ENCODE data around the gene ANKRD11. TPM values are rescaled to one million over a fixed set of nuclear protein-coding genes. Genes with fewer than 3 reads are reported as not detected.

Gene ANKRD11
- total RNA-seq, 1 experiment from 2014 or later: 297 TPM

DNA sequence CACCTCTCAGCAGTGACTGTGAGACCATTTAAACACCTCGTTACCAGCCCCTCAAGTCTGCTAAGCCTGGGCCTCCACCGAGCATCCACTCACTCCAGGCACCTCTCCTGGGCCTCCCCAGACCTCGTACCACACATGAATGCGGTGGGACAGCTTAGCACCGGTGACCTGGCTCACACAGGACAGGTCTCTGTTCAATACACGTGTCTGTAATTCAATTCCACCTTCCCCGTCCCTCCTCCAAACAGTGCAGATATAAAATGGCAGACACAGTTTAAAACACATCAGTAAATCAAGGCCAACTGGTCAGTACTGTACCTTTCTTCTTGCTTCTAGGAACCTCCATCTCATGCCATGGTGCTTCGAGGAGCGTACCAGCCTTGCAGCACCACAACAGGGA, 199.0 kb downstream of the ANKRD11 start:
- TF ChIP-seq, protein P1, sequence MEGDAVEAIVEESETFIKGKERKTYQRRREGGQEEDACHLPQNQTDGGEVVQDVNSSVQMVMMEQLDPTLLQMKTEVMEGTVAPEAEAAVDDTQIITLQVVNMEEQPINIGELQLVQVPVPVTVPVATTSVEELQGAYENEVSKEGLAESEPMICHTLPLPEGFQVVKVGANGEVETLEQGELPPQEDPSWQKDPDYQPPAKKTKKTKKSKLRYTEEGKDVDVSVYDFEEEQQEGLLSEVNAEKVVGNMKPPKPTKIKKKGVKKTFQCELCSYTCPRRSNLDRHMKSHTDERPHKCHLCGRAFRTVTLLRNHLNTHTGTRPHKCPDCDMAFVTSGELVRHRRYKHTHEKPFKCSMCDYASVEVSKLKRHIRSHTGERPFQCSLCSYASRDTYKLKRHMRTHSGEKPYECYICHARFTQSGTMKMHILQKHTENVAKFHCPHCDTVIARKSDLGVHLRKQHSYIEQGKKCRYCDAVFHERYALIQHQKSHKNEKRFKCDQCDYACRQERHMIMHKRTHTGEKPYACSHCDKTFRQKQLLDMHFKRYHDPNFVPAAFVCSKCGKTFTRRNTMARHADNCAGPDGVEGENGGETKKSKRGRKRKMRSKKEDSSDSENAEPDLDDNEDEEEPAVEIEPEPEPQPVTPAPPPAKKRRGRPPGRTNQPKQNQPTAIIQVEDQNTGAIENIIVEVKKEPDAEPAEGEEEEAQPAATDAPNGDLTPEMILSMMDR (IDR thresholded peaks at IDR 0.05; ENCODE audit: insufficient read depth in 1 of 2, low read depth in 1 of 2, low read length in 1 of 2, severe bottlenecking in 1 of 2, unreplicated experiment in 1 of 2): no peak
- Histone ChIP-seq H3K9me3 (no peaks in the 10 kb centered on the region), H3K27me3 (replicated peaks; ENCODE audit: control insufficient read depth, insufficient read depth, low read length) (no peaks in the 10 kb centered on the region), H3K4me3 (ENCODE audit: low read depth, low read length) (no peak overlapping the region), H3K36me3 (ENCODE audit: control insufficient read depth, insufficient read depth, low read length) (peaks cover 4% of the 10 kb centered on the region), H3K4me1 (no peaks in the 10 kb centered on the region)
- intact Hi-C loops (cut with micrococcal nuclease; ENCODE audit: unreplicated experiment): no loop called here
- BruUV-seq (replicated peaks): no TSS peak
- Mint-ChIP-seq H3K4me3 (ENCODE audit: unreplicated experiment) (no peak overlapping the region), H3K36me3 (ENCODE audit: insufficient read depth, unreplicated experiment) (peaks cover 60% of the 10 kb centered on the region), H3K27me3 (ENCODE audit: insufficient read depth, unreplicated experiment) (no peaks in the 10 kb centered on the region), H3K27ac (ENCODE audit: unreplicated experiment) (peak overlapping the region; percentile 49), H3K9me3 (ENCODE audit: unreplicated experiment) (no peaks in the 10 kb centered on the region), H3K4me1 (ENCODE audit: low read depth, unreplicated experiment) (peaks cover 5% of the 10 kb centered on the region)
- POLR2A ChIA-PET: no interaction called here
- CTCF ChIA-PET: no interaction called here
- no peak for DNase-seq

DNA sequence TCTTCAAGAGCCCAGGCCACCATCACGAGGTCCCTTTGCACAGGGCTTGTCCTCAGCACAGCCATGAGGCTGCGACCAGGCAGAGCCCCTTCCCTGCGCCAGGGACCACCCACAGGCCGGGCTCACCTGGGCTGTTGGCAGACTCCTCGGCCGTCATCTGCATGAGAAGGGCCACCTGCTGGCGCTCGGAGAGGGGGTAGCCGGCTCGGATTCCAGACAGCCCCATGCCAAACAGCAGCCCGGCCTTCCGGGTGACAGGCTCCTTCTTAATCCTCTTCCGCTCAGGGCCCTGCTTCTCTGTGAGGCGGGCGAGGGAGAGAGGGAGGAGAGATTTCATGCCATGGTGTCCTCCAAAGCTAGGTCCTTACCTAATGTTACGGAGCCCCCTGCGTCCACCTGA, 199.5 kb downstream of the ANKRD11 start:
- Mint-ChIP-seq H3K27ac (ENCODE audit: unreplicated experiment) (no peak overlapping the region), H3K9me3 (ENCODE audit: unreplicated experiment) (no peaks in the 10 kb centered on the region), H3K4me1 (ENCODE audit: low read depth, unreplicated experiment) (no peaks in the 10 kb centered on the region), H3K36me3 (ENCODE audit: insufficient read depth, unreplicated experiment) (peaks cover 55% of the 10 kb centered on the region), H3K4me3 (ENCODE audit: unreplicated experiment) (no peak overlapping the region), H3K27me3 (ENCODE audit: insufficient read depth, unreplicated experiment) (no peaks in the 10 kb centered on the region)
- no peaks in the 10 kb centered on the region for H3K9me3 ChIP-seq
- peaks cover 4% of the 10 kb centered on the region for H3K36me3 ChIP-seq (ENCODE audit: control insufficient read depth, insufficient read depth, low read length)
- ChIA-PET POLR2A (no interaction called here), CTCF (no interaction called here)
- H3K4me1 ChIP-seq: no peaks in the 10 kb centered on the region
- no TSS peak for BruUV-seq (replicated peaks)
- no peaks in the 10 kb centered on the region for H3K27me3 ChIP-seq (replicated peaks; ENCODE audit: control insufficient read depth, insufficient read depth, low read length)
- no peak for DNase-seq
- intact Hi-C loops (cut with micrococcal nuclease; ENCODE audit: unreplicated experiment): no loop called here
- TF ChIP-seq, protein P1 (IDR thresholded peaks at IDR 0.05; ENCODE audit: insufficient read depth in 1 of 2, low read depth in 1 of 2, low read length in 1 of 2, severe bottlenecking in 1 of 2, unreplicated experiment in 1 of 2): no peak
- no peak overlapping the region for H3K4me3 ChIP-seq (ENCODE audit: low read depth, low read length)

DNA sequence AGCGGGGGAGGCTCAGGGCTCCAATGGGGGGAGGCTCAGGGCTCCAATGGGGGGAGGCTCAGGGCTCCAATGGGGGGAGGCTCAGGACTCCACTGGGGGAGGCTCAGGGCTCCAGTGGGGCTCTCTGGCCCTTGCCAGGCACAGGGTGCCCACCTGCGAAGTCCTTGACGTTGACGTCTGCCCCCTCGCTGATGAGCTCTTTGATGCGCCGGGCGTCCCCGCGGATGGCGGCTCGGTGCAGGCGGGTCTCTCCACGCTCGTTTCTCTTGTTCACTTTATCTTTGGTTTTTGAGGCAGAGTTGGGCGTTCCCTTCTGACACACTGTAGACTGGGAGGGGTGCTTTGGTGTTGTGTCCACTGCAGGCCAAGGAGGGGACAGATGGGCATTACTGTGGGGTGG, 199.9 kb downstream of the ANKRD11 start:
- Mint-ChIP-seq H3K4me3 (ENCODE audit: unreplicated experiment) (no peak overlapping the region), H3K4me1 (ENCODE audit: low read depth, unreplicated experiment) (no peaks in the 10 kb centered on the region), H3K27me3 (ENCODE audit: insufficient read depth, unreplicated experiment) (no peaks in the 10 kb centered on the region), H3K9me3 (ENCODE audit: unreplicated experiment) (no peaks in the 10 kb centered on the region), H3K27ac (ENCODE audit: unreplicated experiment) (no peak overlapping the region), H3K36me3 (ENCODE audit: insufficient read depth, unreplicated experiment) (peaks cover 52% of the 10 kb centered on the region)
- intact Hi-C loops (cut with micrococcal nuclease; ENCODE audit: unreplicated experiment): no loop called here
- TF ChIP-seq, protein P1 (IDR thresholded peaks at IDR 0.05; ENCODE audit: insufficient read depth in 1 of 2, low read depth in 1 of 2, low read length in 1 of 2, severe bottlenecking in 1 of 2, unreplicated experiment in 1 of 2): no peak
- Histone ChIP-seq H3K9me3 (no peaks in the 10 kb centered on the region), H3K4me3 (ENCODE audit: low read depth, low read length) (no peak overlapping the region), H3K36me3 (ENCODE audit: control insufficient read depth, insufficient read depth, low read length) (peaks cover 4% of the 10 kb centered on the region), H3K4me1 (no peaks in the 10 kb centered on the region), H3K27me3 (replicated peaks; ENCODE audit: control insufficient read depth, insufficient read depth, low read length) (no peaks in the 10 kb centered on the region)
- ChIA-PET POLR2A (no interaction called here), CTCF (no interaction called here)
- DNase-seq: no peak
- BruUV-seq (replicated peaks): no TSS peak

Data from Caco-2 (cell line).